SK-N-SH treated with all-trans-retinoic acid at 6 μM for 48 hours (cell line): ENCODE measurements around the gene GPR155.

Source experiments
- BACH2 ChIP-seq: fragments of 250-450 bp; sonication (Bioruptor Pico); IDR thresholded peaks from 2 replicates; pipeline ENCODE4 v1.9.0; 2021; ENCODE audit warnings: mild to moderate bottlenecking, borderline replicate concordance
- GLIS3 ChIP-seq: fragments of 250-450 bp; sonication (Bioruptor Pico); IDR thresholded peaks from 2 replicates; pipeline ENCODE4 v1.5.0; 2020; ENCODE audit warnings: mild to moderate bottlenecking, moderate library complexity
- TOX ChIP-seq: fragments of 250-450 bp; sonication (Bioruptor Pico); IDR thresholded peaks from 2 replicates; pipeline ENCODE4 v1.8.0; 2021; ENCODE audit warnings: mild to moderate bottlenecking, moderate library complexity, borderline replicate concordance
- ZFP30 ChIP-seq: fragments of 450-650 bp; formaldehyde crosslinking; IDR thresholded peaks from 2 replicates; pipeline ENCODE4 v1.5.0; 2022; ENCODE audit warnings: mild to moderate bottlenecking, moderate library complexity
- ZNF8 ChIP-seq: fragments of 450-650 bp; formaldehyde crosslinking; IDR thresholded peaks from 2 replicates; pipeline ENCODE4 v1.5.0; 2020; ENCODE audit warnings: mild to moderate bottlenecking, moderate library complexity

DNA sequence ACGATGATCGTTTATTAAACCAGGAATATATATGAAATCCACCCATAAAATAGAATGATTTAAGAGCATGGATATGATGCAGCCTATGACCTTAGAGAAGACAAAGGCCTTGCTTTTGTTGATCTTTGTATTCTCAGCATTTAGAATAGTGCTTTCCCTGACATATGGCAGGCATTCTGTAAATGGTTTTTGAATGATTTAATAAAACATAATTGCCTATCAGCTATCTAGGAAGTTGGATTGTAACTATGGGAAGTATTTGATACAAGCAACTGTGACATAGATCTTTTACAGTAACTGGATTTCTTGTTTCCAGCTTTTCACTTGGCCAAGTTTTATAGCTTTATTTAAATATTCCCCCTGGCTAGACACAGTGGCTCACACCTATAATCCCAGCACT, 5.1 kb upstream of the GPR155 start:
- TF ChIP-seq GLIS3 (CRISPR knock-in tag) (no peak), ZFP30 (no peak), ZNF8 (CRISPR knock-in tag) (no peak), TOX (no peak), BACH2 (CRISPR knock-in tag) (no peak)
